ENCODE measurements around the gene SCT. TPM values are rescaled to one million over a fixed set of nuclear protein-coding genes. Genes with fewer than 3 reads are reported as not detected.
A peak's percentile ranks its signal among the peaks of the same experiment; 100 is the strongest.

Gene SCT
- total RNA-seq, 6 experiments from 2014 or later, result not detected

GRCh38 chr11:578276-579035 is 48.5 kb downstream of the SCT start:
- TF ChIP-seq CTCF (IDR thresholded peaks at IDR 0.05) (no peak), POLR2A (IDR thresholded peaks at IDR 0.05) (no peak)
- DNase-seq (peak; percentile 38 to 80 (median 73)), ATAC-seq (peak; percentile 8 to 37 (median 28))
- Histone ChIP-seq H3K9me3 (no peaks in the 10 kb centered on the region), H3K27me3 (no peaks in the 10 kb centered on the region), H3K4me3 (peak overlapping the region; percentile 85 to 95 (median 95)), H3K36me3 (peaks cover 0 to 15% (median 4%) of the 10 kb centered on the region in 4 donors), H3K27ac (peak overlapping the region in 1 of 3 donors; percentile 98), H3K4me1 (peaks cover 2 to 58% (median 24%) of the 10 kb centered on the region in 4 donors)
- WGBS (ENCODE audit: insufficient coverage, low coverage, low lambda C conversion rate, missing lambda C conversion rate), result 32% methylated on average over 9 of the region's 21 CpGs
- intact Hi-C loops (cut with DNase I), result no loop called here

GRCh38 chr11:577611-577894 is 49.4 kb downstream of the SCT start:
- WGBS (ENCODE audit: insufficient coverage, low coverage, low lambda C conversion rate, missing lambda C conversion rate), result 17% methylated on average over 2 of the region's 6 CpGs
- no peaks in the 10 kb centered on the region for H3K27me3 ChIP-seq
- peak overlapping the region; percentile 85 to 95 (median 95) for H3K4me3 ChIP-seq
- ATAC-seq (no peak), DNase-seq (no peak)
- H3K4me1 ChIP-seq, result peaks cover 2 to 65% (median 24%) of the 10 kb centered on the region in 4 donors
- intact Hi-C loops (cut with DNase I), result no loop called here
- no peak for TF ChIP-seq POLR2A (IDR thresholded peaks at IDR 0.05)
- no peak for TF ChIP-seq CTCF (IDR thresholded peaks at IDR 0.05)
- H3K27ac ChIP-seq, result peak overlapping the region in 1 of 3 donors; percentile 98
- no peaks in the 10 kb centered on the region for H3K9me3 ChIP-seq
- H3K36me3 ChIP-seq, result peaks cover 0 to 8% (median 4%) of the 10 kb centered on the region in 4 donors

- Histone ChIP-seq H3K4me3 (peak overlapping the region; percentile 85 to 95 (median 95)), H3K36me3 (peaks cover 0 to 3% (median 2%) of the 10 kb centered on the region in 4 donors), H3K27ac (peak overlapping the region; percentile 40 to 98 (median 43)), H3K9me3 (no peaks in the 10 kb centered on the region), H3K4me1 (peaks cover 2 to 65% (median 24%) of the 10 kb centered on the region in 4 donors), H3K27me3 (no peaks in the 10 kb centered on the region)
- 0% methylated on average over 15 of the region's 48 CpGs for WGBS (ENCODE audit: insufficient coverage, low coverage, low lambda C conversion rate, missing lambda C conversion rate)
- DNase-seq (peak; percentile 39 to 59 (median 56)), ATAC-seq (no peak)
- intact Hi-C loops (cut with DNase I), result no loop called here
- no peak for TF ChIP-seq POLR2A (IDR thresholded peaks at IDR 0.05)
- no peak for TF ChIP-seq CTCF (IDR thresholded peaks at IDR 0.05)
Measured at GRCh38 chr11:576811-577610, 50.0 kb downstream of the SCT start.

Other genes starting within 250 kb of the SCT start
- 1 to 10 TPM in 1 of 6 experiments, under 1 TPM in 2, not detected in 3; 0.43 to 1.5 (median 0.47) TPM for gene PKP3, start 233.0 kb downstream of the SCT start, total RNA-seq
- 100 to 1,000 TPM in 2 of 6 experiments, 10 to 100 TPM in 4; 48.2 to 133 (median 66.3) TPM for gene SIGIRR, start 212.2 kb downstream of the SCT start, total RNA-seq
- gene ANO9, start 185.2 kb downstream of the SCT start, total RNA-seq, result 1 to 10 TPM in 1 of 6 experiments, under 1 TPM in 4, not detected in 1; 0.09 to 1.0 (median 0.28) TPM
- gene PTDSS2, start 176.9 kb downstream of the SCT start, total RNA-seq, result 10 to 100 TPM in 4 of 6 experiments, 1 to 10 TPM in 2; 8.4 to 21.9 (median 11.4) TPM
- 100 to 1,000 TPM in 2 of 6 experiments, 10 to 100 TPM in 4; 66.4 to 135 (median 76.2) TPM for gene RNH1, start 119.9 kb downstream of the SCT start, total RNA-seq
- gene HRAS, start 91.6 kb downstream of the SCT start, total RNA-seq, result 10 to 100 TPM in 5 of 6 experiments, 1 to 10 TPM in 1; 7.6 to 20.9 (median 14.8) TPM
- gene LRRC56, start 89.7 kb downstream of the SCT start, total RNA-seq, result 1 to 10 TPM in 1 of 6 experiments, under 1 TPM in 4, not detected in 1; 0.12 to 1.1 (median 0.71) TPM
- 10 to 100 TPM in 1 of 6 experiments, 1 to 10 TPM in 5; 4.7 to 14.7 (median 7.9) TPM for gene LMNTD2, start 66.4 kb downstream of the SCT start, total RNA-seq
- 10 to 100 TPM; 20.5 to 61.1 (median 39.5) TPM for gene RASSF7, start 66.2 kb downstream of the SCT start, total RNA-seq
- gene PHRF1, start 50.7 kb downstream of the SCT start, total RNA-seq, result 10 to 100 TPM; 15.4 to 21.9 (median 20.3) TPM
- gene IRF7, start 11.2 kb downstream of the SCT start, total RNA-seq, result 10 to 100 TPM; 27.3 to 72.8 (median 47.7) TPM
- 100 to 1,000 TPM in 2 of 6 experiments, 10 to 100 TPM in 4; 59.4 to 162 (median 80.7) TPM for gene CDHR5, start 2.2 kb downstream of the SCT start, total RNA-seq
- under 1 TPM in 4 of 6 experiments, not detected in 2; 0.31 to 0.90 (median 0.41) TPM for gene DRD4, start 10.1 kb upstream of the SCT start, total RNA-seq
- gene DEAF1, start 68.0 kb upstream of the SCT start, total RNA-seq, result 10 to 100 TPM; 11.3 to 17.9 (median 14.0) TPM
- gene TMEM80, start 68.6 kb upstream of the SCT start, total RNA-seq, result 10 to 100 TPM in 3 of 6 experiments, 1 to 10 TPM in 3; 6.9 to 15.5 (median 10.5) TPM
- 100 to 1,000 TPM in 5 of 6 experiments, 10 to 100 TPM in 1; 95.8 to 184 (median 120) TPM for gene EPS8L2, start 79.0 kb upstream of the SCT start, total RNA-seq
- gene TALDO1, start 120.3 kb upstream of the SCT start, total RNA-seq, result 100 to 1,000 TPM; 102 to 184 (median 150) TPM
- gene GATD1, start 150.3 kb upstream of the SCT start, total RNA-seq, result 10 to 100 TPM; 15.8 to 31.9 (median 27.7) TPM
- gene CEND1, start 162.9 kb upstream of the SCT start, total RNA-seq, result not detected
- gene SLC25A22, start 171.1 kb upstream of the SCT start, total RNA-seq, result 10 to 100 TPM; 20.6 to 40.2 (median 29.9) TPM
- 10 to 100 TPM in 2 of 6 experiments, 1 to 10 TPM in 4; 6.5 to 11.8 (median 9.8) TPM for gene PIDD1, start 178.1 kb upstream of the SCT start, total RNA-seq
- gene RPLP2, start 182.8 kb upstream of the SCT start, total RNA-seq, result 100 to 1,000 TPM; 212 to 574 (median 457) TPM
- gene PNPLA2, start 191.7 kb upstream of the SCT start, total RNA-seq, result 10 to 100 TPM; 33.2 to 97.1 (median 69.6) TPM
- gene CRACR2B, start 200.7 kb upstream of the SCT start, total RNA-seq, result 1 to 10 TPM; 2.2 to 4.0 (median 3.1) TPM
- gene CD151, start 205.8 kb upstream of the SCT start, total RNA-seq, result 100 to 1,000 TPM in 5 of 6 experiments, 10 to 100 TPM in 1; 70.8 to 156 (median 135) TPM
- 10 to 100 TPM; 34.5 to 88.1 (median 72.9) TPM for gene POLR2L, start 215.3 kb upstream of the SCT start, total RNA-seq
- 10 to 100 TPM; 14.9 to 80.6 (median 30.5) TPM for gene TSPAN4, start 215.7 kb upstream of the SCT start, total RNA-seq

All from right lobe of liver (tissue), 6 donors.